Heart left ventricle (tissue), 16 donors: Measurements from ENCODE around the gene PLEKHM3. TPM values are rescaled to one million over a fixed set of nuclear protein-coding genes. Genes with fewer than 3 reads are reported as not detected.
A peak's percentile ranks its signal among the peaks of the same experiment; 100 is the strongest.

Experiments used
- ATAC-seq, 4 donors: fragments of 200-7000 bp; cut with Tn5 transposase; one replicate each; pipeline ENCODE4 v1.9.1; 2020 to 2022; ENCODE audit warnings: moderate library complexity in 4 of 4, mild to moderate bottlenecking in 3 of 4, moderate number of reproducible peaks in 1 of 4
- DNase-seq, 5 donors: peaks; one replicate each; pipeline ENCODE4 v3.0.0-alpha.2; 2020
- H3K27ac ChIP-seq, 12 donors: fragments of 200-600 bp; sonication (generic) in 4 of 12; one replicate each; pipeline versions ENCODE4 v1.5.0 to v1.8.0; 2016 to 2022; ENCODE audit warnings: mild to moderate bottlenecking in 2 of 12
- H3K27me3 ChIP-seq, 9 donors: fragments of 200-600 bp; sonication (generic) in 2 of 9; one replicate each; pipeline versions ENCODE4 v1.5.1 to v1.8.0; 2016 to 2022; ENCODE audit warnings: mild to moderate bottlenecking in 3 of 9
- H3K36me3 ChIP-seq, 9 donors: fragments of 200-600 bp; sonication (generic) in 2 of 9; one replicate each; pipeline versions ENCODE4 v1.5.0 to v1.8.0; 2018 to 2022; ENCODE audit warnings: mild to moderate bottlenecking in 2 of 9
- H3K4me1 ChIP-seq, 12 donors: fragments of 200-600 bp; sonication (generic) in 4 of 12; one replicate each; pipeline versions ENCODE4 v1.5.0 to v1.8.0; 2016 to 2022; ENCODE audit warnings: mild to moderate bottlenecking in 3 of 12
- H3K4me3 ChIP-seq, 12 donors: fragments of 200-600 bp; sonication (generic) in 4 of 12; one replicate each; pipeline versions ENCODE4 v1.5.0 to v1.8.0; 2017 to 2022; ENCODE audit warnings: mild to moderate bottlenecking in 9 of 12, moderate library complexity in 4 of 12
- H3K9me3 ChIP-seq, 12 donors: fragments of 200-600 bp; sonication (generic) in 4 of 12; one replicate each; pipeline versions ENCODE4 v1.5.0 to v1.8.0; 2016 to 2022; ENCODE audit warnings: mild to moderate bottlenecking in 1 of 12
- POLR2A ChIP-seq, 2 donors: fragments of 450-650 bp; IDR thresholded peaks; one replicate each; pipeline ENCODE4 v1.6.1; 2017; ENCODE audit warnings: antibody characterized with exemption in 2 of 2, mild to moderate bottlenecking in 2 of 2, moderate library complexity in 2 of 2
- WGBS, 4 donors: extraction: QIAGEN DNeasy Blood & Tissue Kit in 2 of 4; methylation state at CpG; one replicate each; pipeline versions ENCODE4 v1.1.5 to v1.1.7; 2013 to 2018; 5-methylcytosine and 5-hydroxymethylcytosine counted together
- intact Hi-C, 10 donors: fragments of 100-400 bp; cut with DNase I; formaldehyde crosslinking; loops; one replicate each; pipeline versions ENCODE4 v1.11.1 to v1.14.2; 2022
- polyA plus RNA-seq, 2 donors: library from polyadenylated mRNA; stranded (reverse); fragments of 200-250 nt; gene quantifications; one replicate each; pipeline ENCODE4 v1.2.3, GENCODE V29; 2013
- total RNA-seq, 9 donors: library from RNA; depleted of rRNA in 2 of 9; stranded (reverse); fragments of >200 nt in 2 of 9; fragmentation: NEBNext Ultra II Directional in 3 of 9; extraction: Animal tissue kit (Norgen Biotek cat#: 25700) in 3 of 9; gene quantifications; one replicate each; pipeline versions ENCODE4 v1.1.0 to v1.2.4, GENCODE V29; 2016 to 2023
- TF ChIP-seq, protein P1 (sequence below), 12 donors: fragments of 200-600 bp; sonication (generic) in 4 of 12; IDR thresholded peaks; one replicate each; pipeline versions ENCODE4 v1.5.0 to v1.8.0; 2018 to 2022; ENCODE audit warnings: antibody characterized with exemption in 12 of 12, mild to moderate bottlenecking in 5 of 12
- donor health status: ischemic (EF 13 %, LVEDD 7.1; RV severe dilation, severe dysfunction).
- donor health status: healthy with polysubstance abuse.
- donor health status: DM: no; HTN: yes; CAD: no.
- donor health status: DM: no; HTN: no; CAD: no.
- donor health status: ischemic (EF 25% LVEDD 6.9; RV normal size, moderate dysfunction).
- donor health status: ischemic (EF 25% LVEDD 5.7; RV mildly dilated, moderate dysfunction).
- donor health status: healthy.
- donor health status: DM: yes; HTN: yes; CAD: no.
- donor health status: ischemic (EF 35%, LVEDD 5.7; RV mildly dilated, moderate dysfunction).
- donor health status: nonischemic (EF 11% LVEDD 7.7; RV severe dilation, severe dysfunction).
- donor health status: DM: yes; HTN: yes; CAD: no.
- donor health status: PGD.
- donor health status: ischemic (EF 29% LVEDD 5.4; RV normal size, mild dysfunction).
- donor health status: nonischemic (EF 23%, LVEDD 6.1; RV moderate dilation, normal function).

PLEKHM3 gene
- total and polyA plus RNA-seq, 11 donors, result 5.2 to 28.3 (median 17.0) TPM

DNA sequence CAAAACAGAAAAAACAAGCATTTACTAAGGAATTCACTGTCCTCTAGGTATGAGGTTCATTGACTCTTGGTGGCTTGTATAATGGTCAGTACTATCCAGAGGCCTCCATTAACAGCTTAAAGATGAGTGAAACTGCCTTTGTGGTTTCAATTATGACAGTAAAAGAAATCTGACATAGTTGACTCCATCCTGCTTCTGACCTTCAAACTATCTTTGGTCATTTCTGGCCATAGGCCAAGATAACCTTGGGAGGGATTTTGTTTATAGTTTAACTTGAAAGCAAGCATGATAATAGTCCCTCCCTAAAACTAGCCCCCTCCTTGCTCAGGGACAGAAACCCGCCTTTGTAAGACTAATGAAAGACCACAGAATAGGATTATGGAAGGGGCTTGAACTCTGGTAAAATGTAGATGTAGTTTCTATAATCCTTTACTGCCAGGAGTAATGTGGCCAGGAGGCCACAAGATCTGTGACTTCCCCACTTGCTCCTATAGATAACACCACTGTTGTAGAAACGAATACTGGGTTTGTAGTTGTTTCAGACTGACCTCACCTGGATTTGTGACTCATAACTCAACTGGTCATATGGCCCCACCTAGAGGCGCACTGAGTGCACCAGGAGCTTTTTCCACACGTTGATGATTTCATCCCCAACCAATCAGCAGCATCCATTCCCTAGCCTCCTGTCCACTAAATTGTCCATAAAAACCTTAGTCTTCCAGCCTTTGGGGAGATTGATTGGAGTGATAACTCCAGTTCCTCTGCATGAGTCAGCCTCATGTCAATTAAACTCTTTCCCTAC is 8.6 kb upstream of the PLEKHM3 start:
- Histone ChIP-seq H3K4me3 (no peak overlapping the region), H3K27me3 (no peaks in the 10 kb centered on the region), H3K9me3 (peaks cover 0 to 5% (median 0%) of the 10 kb centered on the region in 12 donors), H3K27ac (no peak overlapping the region), H3K4me1 (peaks cover 0 to 13% (median 0%) of the 10 kb centered on the region in 12 donors), H3K36me3 (no peaks in the 10 kb centered on the region)
- ATAC-seq (peak; percentile 32 to 75 (median 68)), DNase-seq (no peak)
- intact Hi-C loops, result loop anchor here in 3 of 10 donors (5.0 to 10.0 kb wide), 4 partner anchors 267 to 407 kb away; partner anchors contain the start of genes FZD5 (in 1 of the 3) and METTL21A (in 1 of the 3)
- WGBS, 4 donors, result 48 to 74% (median 53%) methylated on average over 3 to 4 of the region's 4 CpGs
- TF ChIP-seq, protein P1, sequence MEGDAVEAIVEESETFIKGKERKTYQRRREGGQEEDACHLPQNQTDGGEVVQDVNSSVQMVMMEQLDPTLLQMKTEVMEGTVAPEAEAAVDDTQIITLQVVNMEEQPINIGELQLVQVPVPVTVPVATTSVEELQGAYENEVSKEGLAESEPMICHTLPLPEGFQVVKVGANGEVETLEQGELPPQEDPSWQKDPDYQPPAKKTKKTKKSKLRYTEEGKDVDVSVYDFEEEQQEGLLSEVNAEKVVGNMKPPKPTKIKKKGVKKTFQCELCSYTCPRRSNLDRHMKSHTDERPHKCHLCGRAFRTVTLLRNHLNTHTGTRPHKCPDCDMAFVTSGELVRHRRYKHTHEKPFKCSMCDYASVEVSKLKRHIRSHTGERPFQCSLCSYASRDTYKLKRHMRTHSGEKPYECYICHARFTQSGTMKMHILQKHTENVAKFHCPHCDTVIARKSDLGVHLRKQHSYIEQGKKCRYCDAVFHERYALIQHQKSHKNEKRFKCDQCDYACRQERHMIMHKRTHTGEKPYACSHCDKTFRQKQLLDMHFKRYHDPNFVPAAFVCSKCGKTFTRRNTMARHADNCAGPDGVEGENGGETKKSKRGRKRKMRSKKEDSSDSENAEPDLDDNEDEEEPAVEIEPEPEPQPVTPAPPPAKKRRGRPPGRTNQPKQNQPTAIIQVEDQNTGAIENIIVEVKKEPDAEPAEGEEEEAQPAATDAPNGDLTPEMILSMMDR (IDR thresholded peaks at IDR 0.05), result peak; percentile 13 to 57 (median 40)
- TF ChIP-seq POLR2A (IDR thresholded peaks at IDR 0.05), result no peak

DNA sequence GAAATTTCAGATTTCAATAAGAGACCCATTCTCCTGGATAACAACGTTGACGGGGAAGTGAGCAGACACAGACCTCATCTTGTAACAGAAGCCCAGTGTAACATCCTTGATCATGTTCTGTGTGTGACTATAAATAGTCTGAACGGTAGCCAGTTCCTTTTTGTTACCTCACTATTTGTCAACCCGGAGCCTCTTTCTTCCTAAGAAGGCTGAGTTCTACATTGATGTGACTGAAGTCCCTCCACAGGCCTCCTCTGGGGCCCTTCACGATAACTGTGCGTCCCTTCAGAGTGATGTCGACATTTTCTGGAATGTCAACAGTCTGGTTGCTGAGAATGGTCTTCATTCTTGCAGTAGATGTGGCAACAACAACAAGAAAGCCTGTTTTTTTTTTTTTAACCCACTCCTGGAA is 6.3 kb upstream of the PLEKHM3 start:
- Histone ChIP-seq H3K4me3 (no peak overlapping the region), H3K36me3 (no peaks in the 10 kb centered on the region), H3K27ac (peak overlapping the region in 1 of 12 donors; percentile 30), H3K9me3 (peaks cover 0 to 5% (median 0%) of the 10 kb centered on the region in 12 donors), H3K27me3 (no peaks in the 10 kb centered on the region), H3K4me1 (peaks cover 0 to 13% (median 0%) of the 10 kb centered on the region in 12 donors)
- ATAC-seq (peak; percentile 51 to 79 (median 68)), DNase-seq (no peak)
- no peak for TF ChIP-seq POLR2A (IDR thresholded peaks at IDR 0.05)
- TF ChIP-seq, protein P1 (IDR thresholded peaks at IDR 0.05), result no peak
- intact Hi-C loops, result loop anchor here in 3 of 10 donors (5.0 to 10.0 kb wide), 4 partner anchors 264 to 404 kb away; partner anchors contain the start of genes FZD5 (in 1 of the 3) and METTL21A (in 1 of the 3)
- 23 to 29% (median 26%) methylated on average over 7 of the region's 7 CpGs for WGBS, 4 donors

DNA sequence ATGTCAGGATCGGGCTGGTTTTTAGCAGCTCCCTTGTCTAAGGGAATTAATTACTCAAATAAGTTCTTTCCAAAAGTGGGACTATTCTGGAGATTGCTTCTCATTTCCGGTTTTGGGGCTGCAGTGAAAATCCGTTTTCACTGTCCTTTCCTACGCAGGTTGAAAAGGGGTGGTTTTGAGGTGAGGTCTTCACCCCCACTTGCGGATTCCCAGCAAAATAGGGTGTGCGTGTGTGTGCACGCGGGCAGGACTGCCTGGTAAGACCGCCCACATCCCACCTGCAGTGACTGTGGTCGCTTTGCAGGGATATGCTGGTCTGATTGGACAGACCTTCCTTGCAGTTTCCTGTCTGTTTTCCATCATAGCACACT is 472 bp upstream of the PLEKHM3 start:
- intact Hi-C loops, result loop anchor here in 4 of 10 donors (2.0 to 10.0 kb wide), 3 partner anchors 257 to 401 kb away; partner anchors contain the start of genes FZD5 (in 3 of the 4) and METTL21A (in 2 of the 4)
- H3K27me3 ChIP-seq, result no peaks in the 10 kb centered on the region
- peak overlapping the region; percentile 55 to 89 (median 78) for H3K27ac ChIP-seq
- TF ChIP-seq POLR2A (IDR thresholded peaks at IDR 0.05), result no peak
- TF ChIP-seq, protein P1 (IDR thresholded peaks at IDR 0.05), result no peak
- WGBS, 4 donors, result 60 to 70% (median 63%) methylated on average over 10 of the region's 10 CpGs
- H3K9me3 ChIP-seq, result no peaks in the 10 kb centered on the region
- H3K36me3 ChIP-seq, result peaks cover 0 to under 1% (median 0%) of the 10 kb centered on the region in 9 donors
- DNase-seq, result no peak
- H3K4me3 ChIP-seq, result peak overlapping the region; percentile 68 to 91 (median 81)
- ATAC-seq, result peak in 2 of 4 donors; percentile 24 to 27
- peaks cover 0 to 26% (median 17%) of the 10 kb centered on the region in 12 donors for H3K4me1 ChIP-seq

DNA sequence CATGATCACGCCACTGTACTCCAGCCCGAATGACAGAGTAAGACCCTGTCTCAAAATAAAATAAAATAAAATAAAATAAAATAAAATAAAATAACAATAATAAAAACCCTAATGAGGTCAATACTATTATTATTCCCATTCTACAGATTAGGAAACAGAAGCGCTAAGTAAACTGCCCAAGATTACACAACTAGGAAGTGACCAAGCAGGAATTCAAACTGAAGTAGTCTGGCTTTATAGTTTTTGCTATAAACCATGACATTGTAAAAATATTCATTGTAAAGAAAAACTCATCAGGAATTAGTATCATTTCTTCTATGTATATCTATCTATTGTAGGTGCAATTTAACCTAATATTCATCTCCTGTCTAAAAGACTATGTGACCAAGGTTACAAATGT is 1.2 kb downstream of the PLEKHM3 start:
- Histone ChIP-seq H3K36me3 (peaks cover 0 to 12% (median 0%) of the 10 kb centered on the region in 9 donors), H3K27ac (no peak overlapping the region), H3K4me1 (peaks cover 0 to 29% (median 17%) of the 10 kb centered on the region in 12 donors), H3K4me3 (peak overlapping the region in 9 of 12 donors; percentile 68 to 87 (median 76)), H3K27me3 (no peaks in the 10 kb centered on the region), H3K9me3 (no peaks in the 10 kb centered on the region)
- DNase-seq (no peak), ATAC-seq (no peak)
- intact Hi-C loops, result loop anchor here in 3 of 10 donors (2.0 to 10.0 kb wide), 2 partner anchors 255 to 399 kb away; partner anchors contain the start of genes METTL21A (in 2 of the 3) and FZD5 (in 1 of the 3)
- no peak for TF ChIP-seq POLR2A (IDR thresholded peaks at IDR 0.05)
- TF ChIP-seq, protein P1 (IDR thresholded peaks at IDR 0.05), result no peak
- WGBS, 4 donors, result 93 to 98% (median 97%) methylated on average over 3 of the region's 3 CpGs
